ENCODE measurements around the gene SPATA16.
"Not testable (repeated sequence)": the region's sequence is repeated elsewhere in the genome, so short reads cannot be mapped to it uniquely, and the experiment has no call there.

The SPATA16 gene

GRCh38 chr3:173140986-173141385, at the start of gene SPATA16:
TSS of gene SPATA16 (minus strand) at chr3:173141235. CDS start at chr3:173117731, 23,504 bp downstream.
- FAIRE-seq, result no peak

- not testable (repeated sequence) for FAIRE-seq
Measured at GRCh38 chr3:173183022-173183421, 42.0 kb upstream of the SPATA16 start.

DNA sequence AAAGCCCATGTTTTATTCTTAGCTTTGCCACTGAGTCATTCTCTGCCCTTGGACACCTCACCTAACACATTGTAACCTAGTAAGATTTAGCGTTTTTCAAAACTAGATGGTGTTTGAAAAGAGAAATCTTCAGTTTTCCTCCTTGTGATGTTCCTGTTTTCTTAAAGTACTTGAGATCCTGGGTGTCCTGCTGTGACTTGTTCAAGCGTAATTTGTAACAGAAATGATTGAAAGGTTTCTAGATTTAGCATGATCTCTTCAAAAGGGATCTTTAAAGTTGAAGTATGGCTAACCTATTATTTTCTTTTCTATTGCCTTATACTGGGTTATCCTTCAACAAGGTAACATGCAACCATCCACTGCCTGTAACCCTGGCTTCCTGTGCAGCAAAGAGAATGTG, 32.6 kb upstream of the SPATA16 start:
- FAIRE-seq, result no peak

- FAIRE-seq, result not testable (repeated sequence)
Measured at GRCh38 chr3:173159139-173159538, 18.1 kb upstream of the SPATA16 start.

- FAIRE-seq, result not testable (repeated sequence)
Measured at GRCh38 chr3:173156533-173156932, 15.5 kb upstream of the SPATA16 start.

DNA sequence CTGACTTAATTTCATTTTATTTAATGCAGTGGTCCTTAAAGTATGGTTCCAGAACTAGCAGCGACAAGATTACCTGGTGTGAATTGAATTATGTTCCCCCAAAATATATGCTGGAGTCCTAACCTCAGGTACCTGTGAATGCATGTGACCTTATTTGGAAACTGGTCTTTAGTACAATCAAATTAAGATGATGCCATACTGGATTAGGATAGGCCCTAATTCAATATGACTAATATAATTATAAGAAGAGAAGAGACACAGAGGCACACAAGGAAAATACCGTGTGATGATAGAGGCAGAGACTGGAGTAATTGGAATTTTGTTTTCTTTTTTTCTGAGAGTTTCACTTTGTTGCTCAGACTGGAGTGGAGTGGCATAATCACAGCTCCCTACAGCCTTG, 12.6 kb upstream of the SPATA16 start:
- FAIRE-seq, result no peak

GRCh38 chr3:173139420-173139819, 1.6 kb downstream of the SPATA16 start:
- no peak for FAIRE-seq

- FAIRE-seq, result no peak
Measured at GRCh38 chr3:173138026-173138425, 3.0 kb downstream of the SPATA16 start.

DNA sequence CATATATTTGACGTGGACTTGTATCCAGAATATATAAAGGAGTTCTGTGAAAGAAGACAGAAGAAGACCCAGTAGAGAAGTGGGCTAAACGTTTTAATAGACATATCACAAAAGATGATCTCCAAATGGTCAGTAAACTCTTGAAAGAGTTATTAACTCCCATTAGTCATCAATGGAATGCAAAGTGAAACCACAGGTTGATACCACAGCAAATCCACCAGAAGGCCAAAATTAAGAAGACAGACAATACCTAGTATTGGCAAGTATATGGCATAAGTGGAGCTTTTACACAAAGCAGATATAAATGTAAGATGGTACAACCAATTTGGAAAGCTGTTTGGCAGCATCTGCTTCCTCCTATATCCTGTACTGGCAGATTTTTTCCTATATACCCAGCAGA, 6.0 kb downstream of the SPATA16 start:
- FAIRE-seq, result no peak

DNA sequence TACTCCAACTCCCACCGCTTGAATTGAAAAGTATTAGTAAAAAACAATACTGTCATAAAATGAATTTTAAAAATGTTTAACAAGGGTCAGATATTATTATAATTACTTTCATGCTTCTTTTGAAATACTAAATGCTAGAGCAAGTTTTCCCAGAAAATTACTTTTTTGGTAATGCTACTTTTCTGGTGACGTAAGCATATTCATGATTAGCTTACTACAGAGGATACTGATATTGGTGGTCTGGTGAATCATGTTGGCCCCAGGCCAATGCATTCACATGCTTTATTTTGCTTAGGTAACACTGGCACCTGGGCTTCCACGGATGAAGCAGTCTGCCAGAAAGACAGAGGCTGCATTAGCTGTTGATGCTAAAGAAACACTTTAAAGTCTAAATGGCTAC, 12.4 kb downstream of the SPATA16 start:
- FAIRE-seq, result no peak

- FAIRE-seq, result no peak
Measured at GRCh38 chr3:173111321-173111720, 29.7 kb downstream of the SPATA16 start.

DNA sequence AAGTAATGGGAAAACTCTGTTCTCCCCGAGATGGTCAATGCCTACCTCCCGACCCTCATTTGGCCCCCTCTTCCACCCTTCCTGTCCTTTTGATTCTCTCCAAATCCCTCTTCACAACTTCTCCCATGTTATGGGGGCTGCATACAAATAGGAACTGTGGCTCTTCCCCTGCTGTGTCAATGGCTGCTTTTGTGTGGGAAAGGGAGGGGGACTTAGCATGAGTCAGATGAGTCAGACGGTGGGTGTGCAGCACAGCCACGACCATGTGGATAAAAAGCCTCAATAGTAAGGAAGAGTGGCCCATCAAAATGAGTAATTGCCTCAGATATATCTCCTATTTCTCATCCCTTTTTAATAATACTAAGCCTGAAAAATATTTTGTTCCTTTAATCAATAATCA, 31.9 kb downstream of the SPATA16 start:
- FAIRE-seq, result no peak

- no peak for FAIRE-seq
Measured at GRCh38 chr3:173103469-173103868, 37.6 kb downstream of the SPATA16 start.

GRCh38 chr3:173098959-173099358, 42.1 kb downstream of the SPATA16 start:
- no peak for FAIRE-seq

DNA sequence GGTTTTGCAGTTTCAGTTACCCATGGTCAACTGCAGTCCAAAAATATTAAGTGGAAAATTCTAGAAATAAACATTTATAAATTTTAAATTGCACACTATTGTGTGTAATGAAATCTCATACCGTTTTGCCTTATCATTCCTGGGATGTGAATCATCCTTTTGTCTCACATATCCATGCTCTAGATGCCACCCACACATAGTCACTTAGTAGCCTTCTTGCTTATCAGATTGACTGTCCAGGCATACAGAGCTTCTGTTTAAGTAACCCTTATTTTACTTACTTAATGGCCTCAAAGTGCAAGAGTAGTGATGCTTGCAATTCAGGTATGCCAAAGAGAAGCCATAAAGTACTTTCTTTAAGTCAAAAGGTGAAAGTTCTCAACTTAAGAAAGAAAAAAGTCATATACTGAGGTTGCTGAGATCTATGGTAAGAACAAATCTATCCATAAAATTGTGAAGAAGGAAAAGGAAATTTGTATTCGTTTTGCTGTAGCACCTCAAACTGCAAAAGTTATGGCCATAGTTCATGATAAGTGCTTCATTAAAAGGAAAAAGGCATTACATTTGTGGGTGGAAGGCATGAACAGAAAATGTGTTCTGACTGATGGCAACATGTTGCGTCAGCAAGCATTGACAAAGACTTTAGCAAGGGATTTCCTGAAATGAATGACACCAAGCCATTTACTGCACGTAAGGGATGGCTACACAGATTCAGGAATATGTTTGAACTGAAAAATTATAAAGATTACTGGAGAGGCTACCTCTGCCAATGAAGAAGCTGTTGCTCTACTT, 43.8 kb downstream of the SPATA16 start:
- FAIRE-seq, result no peak

- no peak for FAIRE-seq
Measured at GRCh38 chr3:173096140-173096539, 44.9 kb downstream of the SPATA16 start.

- FAIRE-seq, result no peak
Measured at GRCh38 chr3:173092038-173092437, 49.0 kb downstream of the SPATA16 start.

- FAIRE-seq, result no peak
Measured at GRCh38 chr3:173090492-173090891, 50.5 kb downstream of the SPATA16 start.

- no peak for FAIRE-seq
Measured at GRCh38 chr3:173089283-173089682, 51.8 kb downstream of the SPATA16 start.

DNA sequence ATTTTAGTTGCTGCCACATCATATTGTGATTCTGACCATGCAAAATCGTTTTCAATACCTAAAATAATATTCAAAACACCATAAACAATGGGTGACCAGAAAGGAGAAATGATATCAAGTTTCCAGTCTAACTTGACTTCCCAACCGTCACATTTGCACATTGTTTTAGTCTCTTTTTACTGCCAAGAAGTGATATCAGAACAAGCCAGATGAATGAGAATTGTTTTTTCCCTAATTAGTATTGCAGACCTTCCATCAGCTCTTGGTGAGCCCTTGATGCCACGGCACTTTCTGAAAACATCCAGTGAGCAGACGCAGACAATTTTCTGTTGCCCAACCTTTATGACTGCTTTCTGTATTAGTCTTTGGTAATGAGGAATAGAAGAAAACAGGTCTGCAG, 62.5 kb downstream of the SPATA16 start:
- no peak for FAIRE-seq

DNA sequence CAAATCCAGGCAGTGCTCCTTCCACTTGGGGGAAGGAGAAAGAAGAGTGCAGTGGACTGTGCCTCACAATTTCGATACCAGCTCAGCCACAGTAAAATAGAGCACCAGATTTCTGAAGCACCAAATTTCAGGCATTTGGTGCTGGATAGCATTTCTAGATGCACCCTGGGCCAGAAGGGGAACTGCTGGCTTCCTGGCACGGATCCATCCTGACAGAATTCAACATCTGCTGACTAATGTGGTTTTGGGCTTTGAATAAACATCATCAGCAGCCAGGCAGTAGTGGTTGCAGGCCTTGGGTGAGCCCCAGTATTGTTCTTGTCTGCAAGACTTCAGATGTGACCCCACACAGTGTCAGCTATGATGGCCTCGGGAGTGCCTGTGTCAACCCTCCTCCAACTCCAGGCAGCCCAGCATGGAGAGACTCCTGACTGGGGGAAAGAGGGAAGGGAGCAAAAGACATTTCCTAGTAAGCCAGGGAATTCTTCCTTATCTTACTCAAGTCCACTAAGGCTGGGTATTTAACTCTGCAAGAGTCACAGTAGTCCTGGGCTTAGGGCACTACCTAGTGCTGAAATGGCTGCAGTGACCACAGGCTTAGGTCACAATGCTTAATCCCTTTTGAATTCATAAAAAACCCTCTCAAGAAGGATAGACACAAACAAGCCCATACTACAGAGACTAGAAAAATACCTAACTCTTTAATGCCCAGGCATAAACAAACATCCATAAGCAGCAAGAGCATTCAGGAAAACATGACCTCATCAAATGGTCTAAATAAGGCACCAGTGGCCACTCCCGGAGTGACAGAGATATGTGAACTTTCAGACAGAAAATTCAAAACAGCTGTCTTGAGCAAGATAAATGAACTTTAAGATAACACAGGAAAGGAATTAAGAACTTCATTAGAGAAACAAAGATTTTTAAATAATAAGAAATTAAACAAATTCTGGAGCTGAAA, 74.7 kb downstream of the SPATA16 start:
- no peak for FAIRE-seq

GRCh38 chr3:173065543-173065981, 75.5 kb downstream of the SPATA16 start:
- no peak for FAIRE-seq

DNA sequence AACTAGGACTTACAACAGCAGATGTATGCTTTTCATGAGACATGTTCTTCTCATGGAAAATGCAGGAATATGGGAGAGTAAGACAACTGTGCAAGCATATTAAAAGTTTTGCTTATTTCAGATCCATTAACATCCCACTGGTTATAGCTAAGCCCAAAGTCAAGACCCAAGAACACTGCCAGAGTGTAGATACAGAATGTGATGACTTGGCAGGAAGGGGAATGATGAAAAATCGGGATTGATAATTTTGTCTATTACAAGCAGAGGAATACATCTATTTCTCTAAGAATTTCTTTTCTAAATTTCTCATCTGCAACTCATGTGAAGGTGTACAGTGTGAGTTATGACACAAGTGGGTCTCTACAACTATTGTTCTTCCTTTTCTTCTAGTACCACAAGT, 76.4 kb downstream of the SPATA16 start:
- no peak for FAIRE-seq

DNA sequence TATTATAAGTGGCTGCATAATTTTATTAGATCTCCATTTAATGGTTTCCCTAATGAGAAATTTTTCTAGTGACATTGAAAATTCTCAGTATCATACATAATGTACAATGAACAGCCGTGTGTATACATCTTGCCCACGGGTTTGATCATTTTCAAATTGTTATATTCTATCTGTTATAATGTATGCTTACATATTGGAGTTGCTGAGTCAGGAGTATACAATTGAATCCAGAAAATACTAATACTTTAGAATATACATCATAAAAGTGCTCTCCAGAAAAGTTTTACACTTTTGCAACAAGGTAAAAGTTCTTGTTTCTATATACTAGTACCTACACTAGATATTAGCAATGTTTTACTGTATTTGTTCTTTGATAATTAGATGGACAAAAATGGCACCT, 82.8 kb downstream of the SPATA16 start:
- no peak for FAIRE-seq

All from colon (tissue), 2 donors.